GM12873 (cell line): ENCODE data around the gene LRRC8E.

ENCODE experiments used
- CTCF ChIP-seq: IDR thresholded peaks from 2 replicates; pipeline ENCODE4 v1.5.1; 2012; ENCODE audit warnings: low read depth, mild to moderate bottlenecking, moderate library complexity, low read length, control low read depth; ENCODE audit not compliant: insufficient read depth; ENCODE audit errors: missing control alignments

Gene LRRC8E

GRCh38 chr19:7940841-7941240 lies 52.5 kb downstream of the LRRC8E start:
- no peak for TF ChIP-seq CTCF

GRCh38 chr19:7941895-7942596 lies 53.7 kb downstream of the LRRC8E start:
- TF ChIP-seq CTCF = no peak

GRCh38 chr19:7942981-7943443 lies 54.7 kb downstream of the LRRC8E start:
- TF ChIP-seq CTCF = no peak

- no peak for TF ChIP-seq CTCF
Measured at GRCh38 chr19:7943444-7944176, 55.3 kb downstream of the LRRC8E start, which contains the start of gene TIMM44. TIMM44 (minus strand) TSS chr19:7943666; CDS start chr19:7943651, 15 bp downstream.

- peak; percentile 79 for TF ChIP-seq CTCF
Measured at GRCh38 chr19:7944177-7944761, 56.0 kb downstream of the LRRC8E start.

- no peak for TF ChIP-seq CTCF
Measured at GRCh38 chr19:7947939-7948338, 59.6 kb downstream of the LRRC8E start.
